Liver (tissue), 3 donors: Measurements from ENCODE around the gene WLS.

Source experiments
- CTCF ChIP-seq: fragments of 150-350 bp; IDR thresholded peaks from 2 replicates; pipeline ENCODE4 v1.5.1; 2017; ENCODE audit warnings: improper control_type of control experiment, low read depth, low read length; ENCODE audit not compliant: missing input control
- EGR1 ChIP-seq, 2 donors: IDR thresholded peaks; 2 replicates each; pipeline ENCODE4 v1.6.1; 2016 to 2018; ENCODE audit warnings: antibody characterized with exemption in 2 of 2, low read depth in 2 of 2
- FOXA1 ChIP-seq: IDR thresholded peaks from 2 replicates; pipeline ENCODE4 v1.6.1; 2016; ENCODE audit warnings: antibody characterized with exemption
- GABPA ChIP-seq, 2 donors: IDR thresholded peaks in 1 of 2; conservative IDR thresholded peaks in 1 of 2; 2 replicates each; pipeline ENCODE4 v1.6.1; 2016; ENCODE audit warnings: antibody characterized with exemption in 2 of 2, mild to moderate bottlenecking in 1 of 2, moderate library complexity in 1 of 2
- HNF4G ChIP-seq: IDR thresholded peaks from 2 replicates; pipeline ENCODE4 v1.6.1; 2016; ENCODE audit warnings: antibody characterized with exemption
- NR2F2 ChIP-seq: IDR thresholded peaks from 2 replicates; pipeline ENCODE4 v1.6.1; 2016; ENCODE audit warnings: antibody characterized with exemption
- RAD21 ChIP-seq, 2 donors: IDR thresholded peaks; 2 replicates each; pipeline ENCODE4 v1.6.1; 2016; ENCODE audit warnings: antibody characterized with exemption in 2 of 2, mild to moderate bottlenecking in 2 of 2
- REST ChIP-seq: IDR thresholded peaks from 2 replicates; pipeline ENCODE4 v1.6.1; 2016; ENCODE audit warnings: antibody characterized with exemption, mild to moderate bottlenecking
- SP1 ChIP-seq: IDR thresholded peaks from 2 replicates; pipeline ENCODE4 v1.6.1; 2018; ENCODE audit warnings: antibody characterized with exemption, mild to moderate bottlenecking
- TAF1 ChIP-seq: conservative IDR thresholded peaks from 2 replicates; pipeline ENCODE4 v1.6.1; 2016; ENCODE audit warnings: antibody characterized with exemption, mild to moderate bottlenecking
- YY1 ChIP-seq: IDR thresholded peaks from 2 replicates; pipeline ENCODE4 v1.6.1; 2016; ENCODE audit warnings: antibody characterized with exemption, mild to moderate bottlenecking
- ZBTB33 ChIP-seq: IDR thresholded peaks from 2 replicates; pipeline ENCODE4 v1.6.1; 2016; ENCODE audit warnings: antibody characterized with exemption
- TF ChIP-seq, protein P1 (sequence below): IDR thresholded peaks from 2 replicates; pipeline ENCODE4 v1.6.1; 2016; ENCODE audit warnings: antibody characterized with exemption
- donor health status: healthy.
- donor health status: healthy.

DNA sequence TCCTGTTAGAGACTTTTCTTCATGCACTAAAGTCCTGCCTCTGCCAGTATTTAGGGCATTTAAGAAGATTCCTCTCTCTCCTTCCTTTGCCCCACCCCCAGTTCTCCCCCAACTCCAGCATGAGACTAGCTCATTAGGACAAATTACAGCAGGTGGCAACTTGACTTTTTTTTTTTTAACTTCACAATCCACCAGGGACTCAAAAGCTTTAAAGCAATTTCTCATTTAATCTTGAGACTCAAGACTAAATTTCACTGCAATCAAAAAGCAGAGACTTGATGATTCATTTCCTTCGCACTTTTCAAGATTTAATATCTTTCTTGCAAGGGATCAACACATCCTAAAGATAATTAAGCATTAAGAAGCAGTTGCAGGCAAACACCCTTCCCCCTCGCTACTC, 74.9 kb downstream of the WLS start:
- TF ChIP-seq CTCF, result no peak
- TF ChIP-seq FOXA1, result no peak
- TF ChIP-seq, protein P1, sequence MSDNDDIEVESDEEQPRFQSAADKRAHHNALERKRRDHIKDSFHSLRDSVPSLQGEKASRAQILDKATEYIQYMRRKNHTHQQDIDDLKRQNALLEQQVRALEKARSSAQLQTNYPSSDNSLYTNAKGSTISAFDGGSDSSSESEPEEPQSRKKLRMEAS, result no peak
- no peak for TF ChIP-seq RAD21 (IDR thresholded peaks at IDR 0.05)
- no peak for TF ChIP-seq YY1
- TF ChIP-seq NR2F2, result no peak
- no peak for TF ChIP-seq GABPA (IDR thresholded peaks at IDR 0.05 in 1 of 2, conservative IDR thresholded peaks at IDR 0.05 in 1 of 2)
- no peak for TF ChIP-seq HNF4G
- no peak for TF ChIP-seq EGR1 (IDR thresholded peaks at IDR 0.05; ENCODE audit: low read depth in 2 of 2)
- no peak for TF ChIP-seq REST
- TF ChIP-seq TAF1, result no peak
- no peak for TF ChIP-seq SP1
- TF ChIP-seq ZBTB33, result no peak
